Vagina (tissue), 2 donors: ENCODE results near the gene RPP30.

Source experiments
- POLR2A ChIP-seq, 2 donors: fragments of 450-650 bp; IDR thresholded peaks; one replicate each; pipeline ENCODE4 v1.6.1; 2017; ENCODE audit warnings: antibody characterized with exemption in 2 of 2, mild to moderate bottlenecking in 2 of 2, moderate library complexity in 2 of 2
- TF ChIP-seq, protein P1 (sequence below), 3 experiments: fragments of 450-650 bp in 2 of 3; fragments of 200-600 bp in 1 of 3; sonication (generic) in 1 of 3; IDR thresholded peaks; one replicate each; pipeline ENCODE4 v1.5.1; 2017 to 2019; ENCODE audit warnings: antibody characterized with exemption in 3 of 3, mild to moderate bottlenecking in 2 of 3, moderate library complexity in 2 of 3

- TF ChIP-seq, protein P1, sequence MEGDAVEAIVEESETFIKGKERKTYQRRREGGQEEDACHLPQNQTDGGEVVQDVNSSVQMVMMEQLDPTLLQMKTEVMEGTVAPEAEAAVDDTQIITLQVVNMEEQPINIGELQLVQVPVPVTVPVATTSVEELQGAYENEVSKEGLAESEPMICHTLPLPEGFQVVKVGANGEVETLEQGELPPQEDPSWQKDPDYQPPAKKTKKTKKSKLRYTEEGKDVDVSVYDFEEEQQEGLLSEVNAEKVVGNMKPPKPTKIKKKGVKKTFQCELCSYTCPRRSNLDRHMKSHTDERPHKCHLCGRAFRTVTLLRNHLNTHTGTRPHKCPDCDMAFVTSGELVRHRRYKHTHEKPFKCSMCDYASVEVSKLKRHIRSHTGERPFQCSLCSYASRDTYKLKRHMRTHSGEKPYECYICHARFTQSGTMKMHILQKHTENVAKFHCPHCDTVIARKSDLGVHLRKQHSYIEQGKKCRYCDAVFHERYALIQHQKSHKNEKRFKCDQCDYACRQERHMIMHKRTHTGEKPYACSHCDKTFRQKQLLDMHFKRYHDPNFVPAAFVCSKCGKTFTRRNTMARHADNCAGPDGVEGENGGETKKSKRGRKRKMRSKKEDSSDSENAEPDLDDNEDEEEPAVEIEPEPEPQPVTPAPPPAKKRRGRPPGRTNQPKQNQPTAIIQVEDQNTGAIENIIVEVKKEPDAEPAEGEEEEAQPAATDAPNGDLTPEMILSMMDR (IDR thresholded peaks at IDR 0.05), result no peak
- no peak for TF ChIP-seq POLR2A (IDR thresholded peaks at IDR 0.05)
Measured at GRCh38 chr10:90888387-90888786, 16.6 kb downstream of the RPP30 start.
